ENCODE data around the gene HIRIP3. TPM values are rescaled to one million over a fixed set of nuclear protein-coding genes. Genes with fewer than 3 reads are reported as not detected.
A peak's percentile ranks its signal among the peaks of the same experiment; 100 is the strongest.

HIRIP3 gene
- total and polyA plus RNA-seq, 2 of the 13 experiments (the other 11 are each of a cell fraction or from before 2014, with no cell fraction given), result 12.6 to 17.2 TPM

- TF ChIP-seq ZNF407 (CRISPR knock-in tag; IDR thresholded peaks at IDR 0.05; ENCODE audit: not compliant biosample characterization), result no peak
- TF ChIP-seq ARNTL (CRISPR knock-in tag; IDR thresholded peaks at IDR 0.05), result 0 out of 2 replicates have a peak, but pooled peaks have one; percentile 28
- TF ChIP-seq ARID3A (IDR thresholded peaks at IDR 0.05; ENCODE audit: low read depth, low read length), result no peak
- TF ChIP-seq HHEX (CRISPR knock-in tag; IDR thresholded peaks at IDR 0.05), result no peak
- TF ChIP-seq ZNF33A (CRISPR knock-in tag; IDR thresholded peaks at IDR 0.05; ENCODE audit: borderline replicate concordance), result no peak
- no peak for TF ChIP-seq PAX8 (CRISPR knock-in tag; IDR thresholded peaks at IDR 0.05; ENCODE audit: borderline replicate concordance)
- no peak; the same call in 1 of the 2 replicates for TF ChIP-seq ZNF143 (CRISPR knock-in tag; IDR thresholded peaks at IDR 0.05)
- TF ChIP-seq HMG20B (CRISPR knock-in tag; conservative IDR thresholded peaks at IDR 0.05), result no peak
- TF ChIP-seq ZNF768 (CRISPR knock-in tag; IDR thresholded peaks at IDR 0.05), result peak; percentile 36; the same call in 1 of the 2 replicates
- TF ChIP-seq ZNF883 (CRISPR knock-in tag; IDR thresholded peaks at IDR 0.05; ENCODE audit: not compliant biosample characterization), result no peak
- 0 out of 2 replicates have a peak, but pooled peaks have one; percentile 4 for TF ChIP-seq ZNF224 (CRISPR knock-in tag; IDR thresholded peaks at IDR 0.05)
- TF ChIP-seq ZNF672 (CRISPR knock-in tag; IDR thresholded peaks at IDR 0.05), result no peak
- TF ChIP-seq SNAI1 (CRISPR knock-in tag; IDR thresholded peaks at IDR 0.05; ENCODE audit: borderline replicate concordance), result 0 out of 2 replicates have a peak, but pooled peaks have one; percentile 67
- TF ChIP-seq TP53 (CRISPR knock-in tag; conservative IDR thresholded peaks at IDR 0.05), result no peak; the same call in 1 of the 2 replicates
- peak; percentile 77 for TF ChIP-seq ZNF275 (CRISPR knock-in tag; IDR thresholded peaks at IDR 0.05; ENCODE audit: borderline replicate concordance)
- no peak for TF ChIP-seq ISL2 (CRISPR knock-in tag; IDR thresholded peaks at IDR 0.05)
- TF ChIP-seq ZNF234 (CRISPR knock-in tag; conservative IDR thresholded peaks at IDR 0.05), result peak; percentile 90
- peak; percentile 52 for TF ChIP-seq GATAD2A (CRISPR knock-in tag; IDR thresholded peaks at IDR 0.05)
- TF ChIP-seq TEAD3 (CRISPR knock-in tag; optimal IDR thresholded peaks at IDR 0.05; ENCODE audit: borderline replicate concordance), result peak; percentile 50
Measured at GRCh38 chr16:29961479-29962343, 33.7 kb downstream of the HIRIP3 start, which contains the start of gene TMEM219 (continued).

All from HepG2 (cell line).